ENCODE results near the gene NDUFS6.

The NDUFS6 gene

DNA sequence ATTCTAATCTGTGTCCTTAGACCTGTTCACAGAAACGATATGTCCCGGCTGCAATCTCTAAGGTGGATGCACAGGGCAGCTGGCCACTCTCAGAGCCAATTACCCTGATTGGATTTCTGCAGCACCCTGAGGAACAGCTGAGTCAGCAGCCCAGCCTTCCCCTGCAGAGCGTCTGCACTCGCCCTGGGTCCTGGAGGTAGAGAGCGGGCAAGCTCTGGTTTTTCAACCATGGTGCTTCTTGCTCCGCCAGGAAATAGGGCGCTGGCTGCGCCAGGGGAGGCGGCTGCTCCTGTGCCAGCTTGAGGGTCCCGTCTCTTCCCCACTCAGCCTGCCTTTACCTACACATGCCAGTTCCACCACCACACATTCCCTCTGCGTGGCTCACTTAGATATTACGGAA, 19.2 kb downstream of the NDUFS6 start:
- Histone ChIP-seq H3K27me3 (no peaks in the 10 kb centered on the region), H3K36me3 (peaks cover 66% of the 10 kb centered on the region), H3K9me3 (no peaks in the 10 kb centered on the region), H3K4me1 (ENCODE audit: control insufficient read depth in 1 of 2, insufficient read depth in 1 of 2, low read depth in 1 of 2, low read length in 1 of 2) (no peaks in the 10 kb centered on the region), H3K4me3 (ENCODE audit: low read depth in 1 of 2, low read length in 1 of 2) (no peak overlapping the region), H3K27ac (no peak overlapping the region)
- TF ChIP-seq, protein P1, sequence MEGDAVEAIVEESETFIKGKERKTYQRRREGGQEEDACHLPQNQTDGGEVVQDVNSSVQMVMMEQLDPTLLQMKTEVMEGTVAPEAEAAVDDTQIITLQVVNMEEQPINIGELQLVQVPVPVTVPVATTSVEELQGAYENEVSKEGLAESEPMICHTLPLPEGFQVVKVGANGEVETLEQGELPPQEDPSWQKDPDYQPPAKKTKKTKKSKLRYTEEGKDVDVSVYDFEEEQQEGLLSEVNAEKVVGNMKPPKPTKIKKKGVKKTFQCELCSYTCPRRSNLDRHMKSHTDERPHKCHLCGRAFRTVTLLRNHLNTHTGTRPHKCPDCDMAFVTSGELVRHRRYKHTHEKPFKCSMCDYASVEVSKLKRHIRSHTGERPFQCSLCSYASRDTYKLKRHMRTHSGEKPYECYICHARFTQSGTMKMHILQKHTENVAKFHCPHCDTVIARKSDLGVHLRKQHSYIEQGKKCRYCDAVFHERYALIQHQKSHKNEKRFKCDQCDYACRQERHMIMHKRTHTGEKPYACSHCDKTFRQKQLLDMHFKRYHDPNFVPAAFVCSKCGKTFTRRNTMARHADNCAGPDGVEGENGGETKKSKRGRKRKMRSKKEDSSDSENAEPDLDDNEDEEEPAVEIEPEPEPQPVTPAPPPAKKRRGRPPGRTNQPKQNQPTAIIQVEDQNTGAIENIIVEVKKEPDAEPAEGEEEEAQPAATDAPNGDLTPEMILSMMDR (IDR thresholded peaks at IDR 0.05): no peak

DNA sequence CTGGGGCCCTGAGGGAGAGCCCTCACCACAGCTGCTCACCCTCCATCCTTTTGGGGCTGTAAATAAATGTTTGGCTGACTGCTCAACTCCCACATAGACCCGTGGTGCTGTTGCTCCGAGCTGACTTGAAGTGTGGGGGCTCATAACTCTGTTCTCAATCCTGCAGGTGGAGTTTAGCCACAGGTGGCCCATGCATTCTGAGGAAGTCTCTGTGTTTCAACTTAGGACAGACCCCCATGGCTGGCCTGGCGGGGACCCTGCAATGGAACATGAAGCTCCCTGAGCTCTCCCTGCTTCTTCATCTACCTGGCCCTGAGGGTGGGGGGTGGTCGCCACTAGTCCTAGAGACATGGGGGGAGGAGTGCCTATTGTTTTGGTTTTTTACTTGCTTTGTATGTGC, 19.7 kb downstream of the NDUFS6 start:
- Histone ChIP-seq H3K4me3 (ENCODE audit: low read depth in 1 of 2, low read length in 1 of 2) (no peak overlapping the region), H3K4me1 (ENCODE audit: control insufficient read depth in 1 of 2, insufficient read depth in 1 of 2, low read depth in 1 of 2, low read length in 1 of 2) (no peaks in the 10 kb centered on the region), H3K9me3 (no peaks in the 10 kb centered on the region), H3K27ac (no peak overlapping the region), H3K36me3 (peaks cover 64% of the 10 kb centered on the region), H3K27me3 (no peaks in the 10 kb centered on the region)
- TF ChIP-seq, protein P1 (IDR thresholded peaks at IDR 0.05): no peak

DNA sequence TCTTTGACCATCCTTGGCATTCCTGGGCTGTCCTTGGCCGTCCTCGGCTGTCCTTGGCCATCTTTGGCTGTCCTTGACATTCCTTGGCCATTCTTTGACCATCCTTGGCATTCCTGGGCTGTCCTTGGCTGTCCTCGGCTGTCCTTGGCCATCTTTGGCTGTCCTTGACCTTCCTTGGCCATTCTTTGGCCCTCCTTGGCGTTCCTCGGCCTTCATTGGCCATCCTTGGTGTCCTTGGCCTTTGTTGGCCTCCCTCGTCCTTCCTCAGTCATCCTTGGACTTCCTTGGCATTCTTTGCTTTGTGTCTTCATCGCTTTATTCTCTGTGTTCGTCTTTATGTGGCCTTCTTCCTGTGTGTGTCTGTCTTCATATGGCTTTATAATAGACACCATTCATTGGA, 20.7 kb downstream of the NDUFS6 start:
- TF ChIP-seq, protein P1 (IDR thresholded peaks at IDR 0.05): no peak
- H3K27me3 ChIP-seq: no peaks in the 10 kb centered on the region
- H3K36me3 ChIP-seq: peaks cover 55% of the 10 kb centered on the region

DNA sequence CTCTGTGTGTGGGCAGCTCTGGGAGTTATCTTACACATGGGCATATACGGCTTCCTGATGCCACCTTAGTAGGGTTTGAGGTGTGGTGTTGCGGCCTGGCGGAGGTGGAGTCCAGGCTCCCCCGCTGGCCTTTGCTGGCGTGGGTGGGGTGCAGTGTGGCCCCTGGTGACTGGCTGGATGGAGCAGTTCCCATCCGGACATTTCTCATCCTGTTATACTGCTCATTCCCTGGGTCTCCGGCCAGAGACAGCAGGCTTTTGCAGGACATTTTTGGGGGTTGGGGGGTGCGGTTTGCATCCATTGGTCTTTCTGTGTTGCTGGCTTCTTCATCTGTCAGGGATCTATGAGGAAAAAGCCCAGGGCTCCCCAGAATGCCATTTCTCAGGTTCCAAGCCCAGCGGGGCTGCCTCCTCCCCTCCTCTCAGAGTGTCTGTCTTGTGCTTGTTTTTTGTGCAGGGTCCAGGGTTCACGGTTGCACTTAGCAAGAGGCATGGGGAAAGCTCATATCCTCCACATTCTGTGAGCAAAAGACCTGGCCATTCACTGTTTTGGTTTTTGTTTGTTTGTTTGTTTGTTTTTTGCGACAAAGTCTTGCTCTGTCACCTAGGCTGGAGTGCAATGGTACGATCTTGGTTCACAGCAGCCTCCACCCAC, 22.3 kb downstream of the NDUFS6 start:
- Histone ChIP-seq H3K9me3 (no peaks in the 10 kb centered on the region), H3K27me3 (no peaks in the 10 kb centered on the region), H3K36me3 (peaks cover 38% of the 10 kb centered on the region), H3K4me3 (ENCODE audit: low read depth in 1 of 2, low read length in 1 of 2) (no peak overlapping the region), H3K27ac (no peak overlapping the region), H3K4me1 (ENCODE audit: control insufficient read depth in 1 of 2, insufficient read depth in 1 of 2, low read depth in 1 of 2, low read length in 1 of 2) (no peaks in the 10 kb centered on the region)
- TF ChIP-seq, protein P1 (IDR thresholded peaks at IDR 0.05): no peak

More for the DNA sequence above, 20.7 kb downstream of the NDUFS6 start:
- no peak overlapping the region for H3K27ac ChIP-seq
- H3K4me3 ChIP-seq (ENCODE audit: low read depth in 1 of 2, low read length in 1 of 2): no peak overlapping the region
- H3K4me1 ChIP-seq (ENCODE audit: control insufficient read depth in 1 of 2, insufficient read depth in 1 of 2, low read depth in 1 of 2, low read length in 1 of 2): no peaks in the 10 kb centered on the region
- no peaks in the 10 kb centered on the region for H3K9me3 ChIP-seq

- Histone ChIP-seq H3K4me3 (ENCODE audit: low read depth in 1 of 2, low read length in 1 of 2) (no peak overlapping the region), H3K36me3 (peaks cover 33% of the 10 kb centered on the region)
- TF ChIP-seq, protein P1 (IDR thresholded peaks at IDR 0.05): no peak
Observed at GRCh38 chr5:1824109-1824821, 23.1 kb downstream of the NDUFS6 start.

More at GRCh38 chr5:1824109-1824821, 23.1 kb downstream of the NDUFS6 start:
- Histone ChIP-seq H3K27me3 (no peaks in the 10 kb centered on the region), H3K9me3 (no peaks in the 10 kb centered on the region), H3K27ac (no peak overlapping the region), H3K4me1 (ENCODE audit: control insufficient read depth in 1 of 2, insufficient read depth in 1 of 2, low read depth in 1 of 2, low read length in 1 of 2) (no peaks in the 10 kb centered on the region)

Measured in neutrophil (primary cell).